Measurements from ENCODE around the gene NMUR1. TPM values are rescaled to one million over a fixed set of nuclear protein-coding genes. Genes with fewer than 3 reads are reported as not detected.
"Not testable (repeated sequence)": the region's sequence is repeated elsewhere in the genome, so short reads cannot be mapped to it uniquely, and the experiment has no call there.

The NMUR1 gene
- polyA plus RNA-seq, 2 of the 4 experiments (the other 2 are of a cell fraction), result not detected

- Histone ChIP-seq H3K4me1 (no peaks in the 10 kb centered on the region), H3K9me3 (no peaks in the 10 kb centered on the region), H3K4me2 (no peak overlapping the region), H3K27ac (no peak overlapping the region), H3K4me3 (no peak overlapping the region)
- TF ChIP-seq HEYL (CRISPR knock-in tag; IDR thresholded peaks at IDR 0.05) (no peak), ZC3H11A (IDR thresholded peaks at IDR 0.05) (no peak), KDM1A (IDR thresholded peaks at IDR 0.05; ENCODE audit: low read depth) (no peak), RARB (CRISPR knock-in tag; IDR thresholded peaks at IDR 0.05) (no peak), RAD21 (conservative IDR thresholded peaks at IDR 0.05 in 1 of 2, IDR thresholded peaks at IDR 0.05 in 1 of 2) (no peak), POLR2AphosphoS2 (conservative IDR thresholded peaks at IDR 0.05; ENCODE audit: low read length) (no peak)
- FAIRE-seq (no peak), ATAC-seq (no peak), DNase-seq (ENCODE audit: low read depth in 1 of 2, low spot score in 1 of 2) (no peak)
- 91% methylated on average over 4 of the region's 4 CpGs for WGBS (ENCODE audit: missing lambda C conversion rate)
- ChIA-PET CTCF (interaction anchor here (1.7 to 15.7 kb wide), 2 partner anchors 24 to 89 kb away, joined by 4 to 208 read pairs; partner anchors contain the start of gene TEX44), POLR2A (no interaction called here)
Measured at GRCh38 chr2:231571661-231572191, 41.5 kb upstream of the NMUR1 start.

GRCh38 chr2:231570915-231571314, 40.7 kb upstream of the NMUR1 start:
- POLR2A ChIA-PET; H3K4me3 ChIP-seq; H3K9me3 ChIP-seq; FAIRE-seq; H3K27ac ChIP-seq; DNase-seq (ENCODE audit: low read depth in 1 of 2, low spot score in 1 of 2); H3K4me1 ChIP-seq; H3K4me2 ChIP-seq; ATAC-seq: not testable (repeated sequence)
- CTCF ChIA-PET, result interaction anchor here (1.7 to 15.7 kb wide), 2 partner anchors 25 to 88 kb away, joined by 4 to 208 read pairs; partner anchors contain the start of gene TEX44
- 54% methylated on average over 5 of the region's 5 CpGs for WGBS (ENCODE audit: missing lambda C conversion rate)

GRCh38 chr2:231568785-231569435, 38.7 kb upstream of the NMUR1 start:
- peak; percentile 27; a peak in 3 of 6 replicates for ATAC-seq
- DNase-seq (ENCODE audit: low read depth in 1 of 2, low spot score in 1 of 2), result no peak
- no peaks in the 10 kb centered on the region for H3K9me3 ChIP-seq
- no peak overlapping the region for H3K27ac ChIP-seq
- no peak for TF ChIP-seq EHF (CRISPR knock-in tag; IDR thresholded peaks at IDR 0.05)
- TF ChIP-seq BHLHE40 (IDR thresholded peaks at IDR 0.05; ENCODE audit: low read depth, low read length), result no peak
- no peak for TF ChIP-seq GATA3 (IDR thresholded peaks at IDR 0.05; ENCODE audit: borderline replicate concordance)
- TF ChIP-seq RCOR1 (IDR thresholded peaks at IDR 0.05; ENCODE audit: low read depth, low read length), result no peak
- H3K4me3 ChIP-seq, result no peak overlapping the region
- ChIA-PET POLR2A (no interaction called here), CTCF (interaction anchor here (1.0 to 15.7 kb wide), 6 partner anchors 9 to 157 kb away, joined by 3 to 208 read pairs (median 3); partner anchors contain the start of gene TEX44)
- no peaks in the 10 kb centered on the region for H3K4me1 ChIP-seq
- no peak for FAIRE-seq
- no peak overlapping the region for H3K4me2 ChIP-seq
- 65% methylated on average over 7 of the region's 7 CpGs for WGBS (ENCODE audit: missing lambda C conversion rate)

- Histone ChIP-seq H3K9me3 (no peaks in the 10 kb centered on the region), H3K4me2 (no peak overlapping the region), H3K4me1 (no peaks in the 10 kb centered on the region), H3K4me3 (no peak overlapping the region), H3K27ac (no peak overlapping the region)
- no peak for FAIRE-seq
- peak; percentile 15 to 42; a peak in 1 of 6 replicates for ATAC-seq
- WGBS (ENCODE audit: missing lambda C conversion rate), result 88% methylated on average over 4 of the region's 6 CpGs
- CTCF ChIA-PET, result interaction anchor here (1.0 to 15.7 kb wide), 7 partner anchors 8 to 156 kb away, joined by 3 to 208 read pairs (median 3); partner anchors contain the start of gene TEX44
- POLR2A ChIA-PET, result no interaction called here
- DNase-seq (ENCODE audit: low read depth in 1 of 2, low spot score in 1 of 2), result no peak
- no peak for TF ChIP-seq PBX3 (IDR thresholded peaks at IDR 0.05)
- TF ChIP-seq REST (IDR thresholded peaks at IDR 0.05), result no peak
Measured at GRCh38 chr2:231568098-231568784, 38.0 kb upstream of the NMUR1 start.

Data from A549 (cell line).